ENCODE data around the gene CDC25B. TPM values are rescaled to one million over a fixed set of nuclear protein-coding genes. Genes with fewer than 3 reads are reported as not detected.
"Not testable (repeated sequence)": the region's sequence is repeated elsewhere in the genome, so short reads cannot be mapped to it uniquely, and the experiment has no call there.

The CDC25B gene
- total RNA-seq, 1 donor from 2014 or later = 13.0 TPM

DNA sequence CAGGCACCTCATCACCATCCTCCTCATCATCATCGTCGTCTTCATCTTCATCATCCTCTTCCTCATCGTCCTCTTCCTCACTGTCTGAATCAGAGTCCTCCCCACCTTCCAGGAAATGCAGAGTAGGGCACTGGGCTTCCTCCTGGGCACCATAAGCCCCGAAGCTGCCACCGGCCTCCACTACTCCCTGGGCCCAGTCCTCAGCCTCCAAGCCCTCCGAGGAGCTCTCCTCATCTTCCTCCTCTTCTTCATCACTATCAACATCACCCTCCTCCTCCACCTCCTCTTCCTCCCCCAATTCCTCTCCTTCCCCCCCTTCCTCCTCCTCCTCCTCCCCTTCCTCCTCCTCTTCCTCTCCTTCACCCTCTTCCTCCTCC lies 11.3 kb upstream of the CDC25B start:
- DNase-seq (ENCODE audit: low read depth) = no peak

DNA sequence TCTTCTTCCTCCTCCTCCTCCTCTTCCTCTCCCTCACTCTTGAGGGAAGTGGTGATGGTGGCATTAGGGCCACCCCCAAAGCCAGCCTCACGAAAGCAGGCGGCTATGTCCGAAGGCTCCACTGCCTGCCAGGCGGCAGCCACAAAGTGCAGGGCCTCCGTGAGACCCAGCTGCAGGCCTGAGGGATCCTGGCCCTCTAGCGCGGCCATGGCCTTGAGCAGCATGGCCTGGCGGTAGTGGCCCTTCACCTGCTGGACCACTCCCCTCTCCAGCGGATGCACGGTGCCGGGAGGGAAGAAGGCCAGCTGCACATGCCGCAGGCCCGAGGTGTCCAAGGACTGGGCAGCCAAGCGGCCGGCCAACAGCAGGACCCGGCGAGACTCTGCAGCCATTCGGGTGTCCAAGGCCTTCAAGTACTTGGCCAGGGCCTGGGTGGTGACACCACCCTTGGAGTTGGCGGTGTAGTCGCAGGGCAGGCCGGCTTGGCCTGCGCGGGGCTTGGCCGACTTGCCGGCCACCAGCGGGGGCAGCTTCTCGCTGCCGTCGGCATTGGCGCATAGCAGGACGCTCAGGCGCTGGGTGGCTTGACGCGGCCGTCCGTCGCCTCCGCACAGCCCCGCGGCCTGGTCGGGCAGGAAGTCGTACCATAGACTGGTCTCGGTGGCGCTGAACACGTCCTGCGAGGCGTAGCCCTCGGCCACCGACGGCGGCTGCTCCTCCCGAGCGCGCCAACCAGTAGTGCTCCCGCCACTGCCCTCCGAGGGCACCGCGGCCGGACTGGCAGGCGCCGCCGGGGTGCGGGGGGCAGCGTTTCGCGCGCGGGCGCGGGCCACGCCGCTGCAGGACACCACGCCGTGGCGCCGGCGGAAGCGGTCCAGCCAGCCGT lies 10.6 kb upstream of the CDC25B start:
- no peak for DNase-seq (ENCODE audit: low read depth)

DNA sequence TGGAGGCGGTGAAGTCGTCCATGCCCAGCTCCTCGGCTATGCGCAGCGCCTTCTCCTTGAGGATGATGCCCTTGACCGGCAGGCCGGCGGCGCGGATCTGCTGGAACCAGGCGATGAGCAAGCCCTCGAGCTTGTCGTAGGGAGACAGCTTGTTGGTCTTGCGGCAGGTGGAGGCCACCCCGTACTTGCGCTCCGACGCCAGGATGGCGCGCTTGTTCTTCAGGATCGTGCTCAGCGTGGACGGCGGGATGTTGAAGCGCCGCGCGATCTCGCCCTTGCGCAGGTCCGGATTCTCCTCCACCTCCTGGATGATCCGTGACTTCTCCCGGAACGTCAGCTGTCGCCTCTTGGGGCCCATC lies 10.0 kb upstream of the CDC25B start:
- DNase-seq (ENCODE audit: low read depth) = no peak

DNA sequence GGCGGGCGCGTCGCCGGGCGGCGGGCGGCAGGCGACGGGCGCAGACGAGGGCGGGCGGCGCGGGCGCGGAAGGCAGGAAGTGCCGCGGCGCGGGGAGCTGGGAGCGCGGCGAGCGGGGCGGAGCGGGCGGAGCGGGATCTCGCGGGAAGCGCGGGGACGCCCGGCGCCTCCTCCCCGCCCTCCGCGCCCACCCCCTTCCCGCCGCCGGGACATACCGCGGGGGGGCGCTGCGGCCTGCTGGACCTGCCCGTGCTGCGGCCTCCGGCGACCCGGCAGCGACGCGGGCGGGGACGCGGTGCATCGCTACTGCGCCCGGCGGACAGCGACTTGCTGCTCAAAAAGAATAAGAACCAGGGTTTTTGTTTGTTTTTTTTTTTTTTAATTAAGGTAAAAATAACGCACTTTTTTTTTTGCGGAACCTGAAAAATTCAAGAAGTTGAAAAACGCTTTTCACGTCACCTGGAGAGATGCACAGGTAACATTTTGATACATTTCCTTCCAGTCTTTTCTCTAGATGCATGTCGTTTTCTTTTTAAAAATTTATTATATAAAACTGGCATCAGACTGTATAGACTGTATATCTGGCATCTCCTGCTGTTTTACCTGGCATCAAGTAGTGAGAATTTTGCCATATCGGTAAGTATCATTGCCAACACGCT lies 9.3 kb upstream of the CDC25B start, which contains the start of gene CENPB:
TSS of gene CENPB (minus strand) at position 76 of the 659 bp plus-strand sequence. CDS start 257 bp downstream, outside the sequence.
- no peak for DNase-seq (ENCODE audit: low read depth)

DNA sequence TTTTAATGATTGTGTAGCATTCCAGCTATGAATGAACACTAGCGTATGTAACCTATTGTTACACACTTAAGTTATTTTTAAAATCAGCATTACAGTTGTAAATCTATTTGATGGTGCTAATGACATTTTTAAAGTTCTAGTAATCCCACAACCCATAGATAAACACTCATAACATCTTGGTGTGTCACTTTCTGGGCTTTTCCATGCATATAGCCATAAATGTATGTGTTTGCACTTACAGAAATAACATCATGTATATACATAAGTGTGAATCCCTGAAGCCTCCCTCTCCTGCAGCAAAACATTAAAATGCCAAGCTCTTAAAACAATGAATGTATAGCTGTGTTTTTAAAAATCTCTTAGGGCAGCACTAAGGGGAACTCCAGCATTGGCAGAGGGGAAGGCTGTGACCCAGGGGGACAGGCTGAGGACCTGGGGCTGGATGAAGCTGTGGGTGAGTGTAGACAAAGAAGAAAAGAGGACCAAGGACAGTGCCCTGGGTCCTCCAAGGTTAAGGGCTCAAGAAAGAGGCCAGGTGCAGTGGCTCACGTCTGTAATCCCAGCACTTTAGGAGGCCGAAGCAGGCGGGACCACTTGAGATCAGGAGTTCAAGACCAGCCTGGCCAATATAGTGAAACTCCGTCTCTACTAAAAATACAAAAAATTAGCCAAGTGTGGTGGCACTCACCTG lies 8.6 kb upstream of the CDC25B start:
- no peak for DNase-seq (ENCODE audit: low read depth)

DNA sequence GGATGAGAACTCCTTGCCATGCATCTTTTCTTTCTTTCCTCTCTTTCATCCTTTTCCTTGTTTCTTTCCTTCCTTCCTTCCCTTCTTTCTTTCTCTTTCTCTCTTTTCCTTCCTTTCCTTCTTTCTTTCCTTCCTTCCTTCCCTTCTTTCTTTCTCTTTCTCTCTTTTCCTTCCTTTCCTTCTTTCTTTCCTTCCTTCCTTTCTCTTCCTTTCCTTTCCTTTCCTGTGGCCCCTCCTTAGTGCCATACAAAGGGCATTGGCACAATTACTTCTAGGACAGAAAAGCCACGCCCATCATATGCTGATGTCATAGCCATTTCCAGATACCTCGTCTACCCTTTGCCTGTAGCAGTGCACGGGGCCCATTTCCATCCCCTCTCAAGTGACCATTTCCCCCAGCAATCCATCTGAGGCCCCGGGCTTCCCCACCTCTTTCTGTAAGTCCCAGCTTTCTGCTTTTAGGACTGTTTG lies 7.4 kb upstream of the CDC25B start:
- no peak for DNase-seq (ENCODE audit: low read depth)

DNA sequence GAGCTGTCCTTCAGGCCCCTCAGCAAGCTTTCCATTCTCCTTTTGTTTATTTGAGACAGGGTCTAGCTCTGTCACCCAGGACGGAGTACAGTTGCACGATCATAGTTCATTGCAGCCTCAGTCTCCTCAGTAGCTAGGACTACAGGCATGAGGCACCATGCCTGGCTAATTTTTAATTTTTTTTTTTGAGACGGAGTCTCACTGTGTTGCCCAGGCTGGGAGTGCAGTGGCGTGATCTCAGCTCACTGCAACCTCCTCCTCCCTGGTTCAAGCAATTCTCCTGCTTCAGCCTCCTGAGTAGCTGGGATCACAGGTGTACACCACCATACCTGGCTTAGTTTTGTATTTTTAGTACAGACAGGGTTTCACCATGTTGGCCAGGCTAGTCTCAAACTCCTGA lies 6.9 kb upstream of the CDC25B start:
- not testable (repeated sequence) for DNase-seq (ENCODE audit: low read depth)

DNA sequence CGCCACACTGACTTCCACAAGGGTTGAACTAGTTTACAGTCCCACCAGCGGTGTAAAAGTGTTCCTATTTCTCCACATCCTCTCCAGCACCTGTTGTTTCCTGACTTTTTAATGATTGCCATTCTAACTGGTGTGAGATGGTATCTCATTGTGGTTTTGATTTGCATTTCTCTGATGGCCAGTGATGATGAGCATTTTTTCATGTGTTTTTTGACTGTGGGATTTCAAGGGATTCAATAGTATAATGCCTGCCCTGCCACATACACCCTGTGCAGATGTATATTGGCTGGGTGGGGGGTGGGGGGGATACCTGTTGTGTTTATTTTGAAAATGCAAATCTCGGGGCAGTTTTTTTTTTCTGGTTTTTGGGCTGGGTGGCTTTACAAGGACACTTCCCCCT lies 1.9 kb upstream of the CDC25B start:
- DNase-seq (ENCODE audit: low read depth) = not testable (repeated sequence)

DNA sequence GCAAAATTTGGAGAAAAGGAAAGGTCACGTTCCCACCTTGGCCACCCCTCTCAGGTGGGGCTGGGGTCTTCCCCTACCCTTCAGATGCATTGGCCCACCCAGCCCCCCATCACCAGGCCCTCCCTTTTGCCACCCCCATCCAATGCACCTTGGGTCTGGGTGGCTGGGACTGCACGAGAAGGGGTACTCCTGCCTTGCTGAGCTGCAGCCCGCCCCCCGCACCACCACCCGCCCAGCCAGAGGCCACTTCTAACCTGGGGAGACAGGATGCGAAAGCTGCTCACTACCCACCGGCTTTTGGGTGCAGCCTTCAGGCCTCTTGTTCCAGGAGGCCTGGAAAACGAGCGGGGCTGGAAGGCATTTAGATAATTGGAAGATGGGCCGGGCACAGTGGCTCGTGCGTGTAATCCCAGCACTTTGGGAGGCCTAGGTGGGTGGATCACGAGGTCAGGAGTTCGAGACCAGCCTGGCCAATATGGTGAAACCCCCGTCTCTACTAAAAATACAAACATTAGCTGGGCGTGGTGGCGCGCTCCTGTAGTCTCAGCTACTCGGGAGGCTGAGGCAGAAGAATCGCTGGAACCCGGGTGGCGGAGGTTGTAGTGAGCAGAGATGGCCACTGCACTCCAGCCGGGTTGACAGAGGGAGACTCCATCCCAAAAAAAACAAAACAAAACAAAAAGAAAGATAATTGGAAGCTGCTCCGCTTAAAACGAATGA lies 1.2 kb upstream of the CDC25B start:
- DNase-seq (ENCODE audit: low read depth) = no peak

DNA sequence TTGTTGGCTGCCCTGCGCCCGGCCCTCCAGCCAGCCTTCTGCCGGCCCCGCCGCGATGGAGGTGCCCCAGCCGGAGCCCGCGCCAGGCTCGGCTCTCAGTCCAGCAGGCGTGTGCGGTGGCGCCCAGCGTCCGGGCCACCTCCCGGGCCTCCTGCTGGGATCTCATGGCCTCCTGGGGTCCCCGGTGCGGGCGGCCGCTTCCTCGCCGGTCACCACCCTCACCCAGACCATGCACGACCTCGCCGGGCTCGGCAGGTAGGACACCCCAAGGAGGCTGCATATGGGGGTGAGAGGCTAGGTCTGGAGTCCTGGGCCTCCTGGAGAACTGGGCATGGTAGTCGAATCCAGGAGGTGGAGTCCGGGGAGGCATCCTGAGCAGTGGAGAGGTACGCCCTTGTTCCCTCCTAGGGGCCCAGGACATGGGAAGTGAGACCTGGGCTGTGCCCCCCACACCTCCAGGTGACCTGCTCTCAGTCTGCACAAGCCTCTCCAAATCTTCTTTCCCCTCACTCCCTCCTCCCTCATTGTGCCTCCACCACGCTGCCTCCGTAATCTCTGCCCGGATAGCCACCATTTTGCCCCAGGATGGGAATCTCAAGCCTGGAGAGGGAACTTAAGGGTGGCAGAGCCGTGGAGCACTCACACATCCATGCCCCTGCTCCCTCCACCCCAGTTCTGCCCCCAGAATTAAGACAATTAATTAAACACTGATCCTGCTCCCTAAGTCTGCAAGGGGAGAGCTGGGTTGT lies 541 bp downstream of the CDC25B start:
- no peak for DNase-seq (ENCODE audit: low read depth)

DNA sequence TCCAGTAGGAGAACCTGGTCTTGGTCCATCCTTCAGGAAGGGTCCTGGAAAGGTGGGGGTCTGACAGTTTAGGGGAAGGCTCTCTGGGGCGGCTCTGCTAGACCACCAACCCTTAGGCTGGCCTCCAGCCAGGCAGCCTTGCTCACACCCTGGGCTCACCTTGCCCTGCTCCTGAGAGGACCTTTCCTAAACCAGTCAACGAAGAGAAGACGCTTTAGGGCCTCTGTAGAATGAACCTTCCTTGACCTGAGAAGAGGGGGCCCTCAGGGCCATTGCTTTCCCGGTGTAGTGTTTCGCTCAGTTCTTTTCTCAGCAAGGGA lies 1.1 kb downstream of the CDC25B start:
- no peak for DNase-seq (ENCODE audit: low read depth)

DNA sequence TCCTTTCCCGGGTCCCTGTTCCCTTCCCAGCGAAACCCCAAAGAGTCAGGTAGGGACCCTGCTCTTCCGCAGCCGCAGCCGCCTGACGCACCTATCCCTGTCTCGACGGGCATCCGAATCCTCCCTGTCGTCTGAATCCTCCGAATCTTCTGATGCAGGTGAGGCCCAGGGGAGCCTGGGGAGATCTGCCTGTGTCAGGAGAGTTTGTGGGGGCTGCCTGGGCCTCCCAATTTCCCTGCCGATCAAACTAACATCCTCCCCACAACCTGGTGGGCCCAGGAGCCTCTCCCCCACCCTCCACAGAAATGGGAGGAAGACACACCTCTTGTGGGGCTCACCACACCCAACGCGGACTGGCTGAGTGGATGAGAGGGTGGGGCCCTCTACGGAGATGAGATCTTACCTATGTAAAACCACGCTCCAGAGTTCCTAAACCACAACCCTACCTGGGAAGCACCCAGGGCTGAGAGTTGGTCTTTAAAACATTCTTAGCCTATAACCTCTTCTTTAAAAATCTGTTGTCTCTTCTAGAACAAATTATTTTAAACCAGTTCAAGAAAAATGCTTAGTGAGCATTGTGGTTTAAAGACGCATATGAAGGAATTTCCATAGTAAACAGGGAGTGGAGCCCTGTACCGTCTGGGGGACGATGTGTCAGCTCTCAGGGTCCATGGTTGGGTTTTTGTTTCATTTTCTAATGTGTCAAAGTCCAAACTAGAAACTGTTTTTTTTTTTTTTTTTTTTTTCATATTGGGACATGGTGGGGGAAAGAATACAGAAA lies 1.7 kb downstream of the CDC25B start:
- no peak for DNase-seq (ENCODE audit: low read depth)

DNA sequence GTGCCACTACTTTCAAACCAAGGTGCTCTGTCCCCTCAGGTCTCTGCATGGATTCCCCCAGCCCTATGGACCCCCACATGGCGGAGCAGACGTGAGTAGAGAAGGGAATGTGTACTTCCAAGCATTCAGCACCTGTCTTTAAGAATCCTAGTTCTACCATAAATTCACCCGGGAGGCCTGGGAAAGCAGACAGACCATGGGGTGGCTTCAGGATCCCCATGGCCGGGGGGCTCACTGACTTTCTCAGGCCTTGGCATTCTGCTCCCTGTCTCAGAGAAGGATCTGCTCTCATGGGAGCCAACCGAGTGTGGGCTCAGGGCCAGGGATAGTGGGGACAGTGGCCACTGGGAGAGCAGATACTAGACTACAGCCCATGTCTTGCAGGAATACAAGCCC lies 2.3 kb downstream of the CDC25B start:
- DNase-seq (ENCODE audit: low read depth) = no peak

DNA sequence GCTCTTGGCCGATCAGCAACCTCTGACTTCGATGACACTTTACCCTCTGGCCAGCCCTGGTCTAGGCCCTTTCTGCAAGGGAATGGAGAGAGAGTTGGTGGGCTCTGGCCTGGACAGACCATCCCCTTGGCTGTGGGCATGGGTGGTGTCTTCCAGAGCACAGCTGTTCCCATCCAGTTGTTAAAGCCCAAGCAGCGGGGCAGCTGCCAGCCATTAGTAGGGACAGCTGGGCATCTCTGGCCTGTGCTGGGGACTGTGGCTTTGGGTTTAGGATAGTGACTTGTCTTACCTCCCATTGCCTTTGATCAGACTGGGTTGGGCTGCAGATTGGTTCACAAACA lies 2.8 kb downstream of the CDC25B start:
- no peak for DNase-seq (ENCODE audit: low read depth)

DNA sequence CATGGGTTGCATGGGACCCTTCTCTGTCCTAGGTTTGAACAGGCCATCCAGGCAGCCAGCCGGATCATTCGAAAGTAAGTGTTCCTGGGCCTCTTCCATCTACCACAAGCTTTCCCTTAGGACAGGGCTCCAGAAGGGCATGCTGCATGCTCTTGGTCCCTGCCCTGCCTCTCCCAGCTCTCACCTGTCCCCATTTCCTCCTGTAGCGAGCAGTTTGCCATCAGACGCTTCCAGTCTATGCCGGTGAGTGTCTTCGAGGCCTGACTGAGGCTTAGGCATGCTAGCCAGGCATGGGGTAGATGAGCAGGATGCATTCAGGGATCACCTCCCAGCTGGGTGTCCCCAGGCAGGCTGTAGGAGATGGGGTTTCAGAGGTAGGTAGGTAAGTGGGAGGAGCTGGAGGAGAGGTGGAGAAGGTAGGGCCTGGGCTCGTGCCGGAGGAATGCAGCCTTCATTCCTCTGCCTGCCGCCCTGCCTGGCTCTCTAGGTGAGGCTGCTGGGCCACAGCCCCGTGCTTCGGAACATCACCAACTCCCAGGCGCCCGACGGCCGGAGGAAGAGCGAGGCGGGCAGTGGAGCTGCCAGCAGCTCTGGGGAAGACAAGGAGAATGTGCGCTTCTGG lies 4.3 kb downstream of the CDC25B start:
- DNase-seq (ENCODE audit: low read depth) = no peak

DNA sequence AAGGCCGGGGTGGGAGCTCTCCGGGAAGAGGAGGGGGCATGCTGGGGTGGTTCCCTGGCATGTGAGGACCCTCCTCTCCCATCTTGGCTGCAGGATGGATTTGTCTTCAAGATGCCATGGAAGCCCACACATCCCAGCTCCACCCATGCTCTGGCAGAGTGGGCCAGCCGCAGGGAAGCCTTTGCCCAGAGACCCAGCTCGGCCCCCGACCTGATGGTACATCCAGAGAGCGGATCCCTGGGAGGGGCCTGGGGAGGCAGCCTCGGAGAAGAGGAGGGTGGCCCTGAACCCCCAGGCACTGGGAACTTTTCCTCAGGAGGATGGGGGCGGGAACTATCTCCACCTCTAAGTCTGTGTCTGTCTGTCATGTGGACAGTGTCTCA lies 4.8 kb downstream of the CDC25B start:
- DNase-seq (ENCODE audit: low read depth) = no peak

DNA sequence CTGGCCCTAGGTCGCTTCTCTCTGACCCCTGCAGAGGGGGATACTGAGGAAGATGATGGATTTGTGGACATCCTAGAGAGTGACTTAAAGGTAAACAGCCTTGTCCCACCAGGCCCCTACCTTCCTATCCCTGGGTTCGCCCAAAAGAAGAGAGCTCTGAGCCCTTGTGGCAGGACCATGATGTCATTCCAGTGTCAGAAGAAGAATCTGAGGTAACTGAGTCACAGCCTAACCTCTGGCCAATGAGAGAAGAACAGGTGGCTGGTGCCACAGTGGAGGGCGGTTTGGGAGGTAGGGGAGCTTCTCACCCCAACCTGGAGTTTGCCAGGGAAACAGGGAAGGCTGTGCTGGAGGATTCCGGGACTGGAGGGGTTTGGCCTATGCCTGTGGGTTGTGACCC lies 5.2 kb downstream of the CDC25B start:
- DNase-seq (ENCODE audit: low read depth) = no peak

DNA sequence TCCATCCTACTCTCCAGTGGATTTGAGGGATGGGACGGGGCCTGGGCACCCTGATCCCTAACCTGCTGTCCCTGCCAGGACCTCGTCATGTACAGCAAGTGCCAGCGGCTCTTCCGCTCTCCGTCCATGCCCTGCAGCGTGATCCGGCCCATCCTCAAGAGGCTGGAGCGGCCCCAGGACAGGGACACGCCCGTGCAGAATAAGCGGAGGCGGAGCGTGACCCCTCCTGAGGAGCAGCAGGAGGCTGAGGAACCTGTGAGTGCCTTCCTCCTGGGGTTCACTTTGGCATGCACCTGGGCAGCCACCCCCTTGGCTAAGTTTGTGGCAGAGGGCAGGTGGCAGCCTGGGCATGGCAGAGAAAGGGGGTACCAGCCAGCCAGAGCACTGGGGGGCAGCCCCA lies 5.7 kb downstream of the CDC25B start:
- no peak for DNase-seq (ENCODE audit: low read depth)

DNA sequence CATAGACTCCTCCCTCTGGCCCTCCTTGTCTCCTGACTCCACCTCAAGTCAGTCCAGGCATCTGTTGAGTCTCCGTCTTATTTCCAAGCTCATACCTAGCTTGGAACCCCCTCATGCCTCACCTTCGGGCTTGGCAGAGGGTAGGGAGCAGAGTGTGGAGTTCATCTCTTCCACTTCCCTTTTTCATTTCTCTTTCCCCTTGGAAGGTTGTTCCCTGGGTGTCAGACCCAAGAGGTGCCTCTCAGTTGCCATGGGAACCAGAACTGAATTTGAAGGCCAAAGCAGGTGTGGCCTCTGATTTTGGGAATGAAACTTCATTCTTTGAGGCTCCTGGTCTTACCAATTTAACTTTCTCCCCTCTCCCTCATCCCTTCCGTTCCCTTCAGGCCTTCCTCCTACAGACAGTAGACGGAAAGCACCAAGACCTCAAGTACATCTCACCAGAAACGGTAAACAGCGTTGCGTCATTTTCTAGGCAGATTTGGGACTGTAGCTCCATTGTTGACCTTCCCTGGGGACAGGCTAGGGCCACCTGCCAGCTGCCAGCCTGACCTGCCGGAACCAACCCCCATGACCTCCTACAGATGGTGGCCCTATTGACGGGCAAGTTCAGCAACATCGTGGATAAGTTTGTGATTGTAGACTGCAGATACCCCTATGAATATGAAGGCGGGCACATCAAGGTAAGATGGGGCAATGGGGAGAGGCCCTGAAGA lies 6.6 kb downstream of the CDC25B start:
- DNase-seq (ENCODE audit: low read depth) = no peak

DNA sequence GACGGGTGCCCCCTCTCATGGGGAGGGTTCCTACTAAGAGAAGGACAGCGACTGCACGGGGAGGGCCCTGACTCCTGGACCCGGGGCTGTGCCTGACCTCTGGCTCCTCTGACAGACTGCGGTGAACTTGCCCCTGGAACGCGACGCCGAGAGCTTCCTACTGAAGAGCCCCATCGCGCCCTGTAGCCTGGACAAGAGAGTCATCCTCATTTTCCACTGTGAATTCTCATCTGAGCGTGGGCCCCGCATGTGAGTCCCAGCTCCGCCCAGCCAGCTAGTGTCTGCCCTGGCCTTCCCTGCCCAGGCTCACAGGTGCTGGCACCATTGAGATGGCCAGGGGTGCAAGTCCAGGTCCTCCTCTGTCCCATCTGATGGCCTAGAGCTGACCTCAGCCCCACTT lies 7.2 kb downstream of the CDC25B start:
- no peak for DNase-seq (ENCODE audit: low read depth)
